ENCODE data around the gene GLA.

DNA sequence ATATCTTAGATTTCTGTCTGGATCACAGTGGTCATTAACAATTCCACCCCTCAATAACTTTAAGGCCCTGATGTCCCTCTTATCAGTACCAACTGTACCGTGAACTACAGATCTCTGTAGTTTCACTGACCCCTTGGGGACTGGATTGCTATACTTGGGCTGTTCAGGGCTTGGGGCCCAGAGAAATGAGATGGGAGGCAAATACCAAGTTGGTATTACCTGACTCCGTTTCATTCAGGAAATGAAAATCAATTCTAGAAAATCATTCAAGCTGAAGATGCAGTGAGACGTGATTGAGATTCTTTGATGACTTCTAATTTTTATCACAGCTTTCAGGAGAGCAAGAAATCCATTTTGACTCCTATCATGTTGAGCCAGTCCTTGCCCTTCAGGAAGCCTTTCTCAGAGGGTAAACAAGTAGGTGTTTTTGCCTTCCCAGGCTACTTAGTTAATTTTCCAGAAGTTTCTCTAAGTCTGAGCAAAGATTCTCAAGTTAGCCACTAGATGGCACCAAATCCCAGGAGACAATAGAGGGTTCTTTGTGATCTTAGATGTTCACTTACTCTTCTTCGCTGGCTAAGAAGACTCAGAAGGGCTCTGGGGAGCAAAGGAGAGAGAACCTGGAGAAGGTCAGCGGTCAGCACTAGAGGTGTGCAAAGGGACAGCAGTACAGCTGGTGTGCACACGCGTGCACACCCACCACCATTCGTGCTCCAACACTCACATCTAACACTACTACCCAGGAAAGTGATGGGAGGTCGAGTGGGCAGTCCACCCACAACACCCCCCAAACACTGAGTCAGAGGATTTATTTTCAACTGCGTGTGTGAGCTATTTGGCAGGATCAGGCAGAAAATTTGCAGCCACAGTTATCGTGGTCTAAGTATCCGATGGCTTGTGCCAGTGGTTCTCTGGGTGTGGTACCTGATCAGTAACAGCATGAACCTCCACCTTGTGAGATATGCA is 7.7 kb upstream of the GLA start:
- peak; percentile 47 to 86 (median 60) for TF ChIP-seq CTCF (IDR thresholded peaks at IDR 0.05)
- TF ChIP-seq POLR2A (IDR thresholded peaks at IDR 0.05), result no peak
